ENCODE data around the gene COA1.

GRCh38 chr7:43625453-43625852 is 103.9 kb downstream of the COA1 start:
- no peak for TF ChIP-seq TBP (optimal IDR thresholded peaks at IDR 0.05; ENCODE audit: low read depth, low read length)
- no peak for TF ChIP-seq BRF2 (IDR thresholded peaks at IDR 0.05; ENCODE audit: borderline replicate concordance, insufficient read depth, insufficient read length)
- no peak for TF ChIP-seq ZC3H11A (IDR thresholded peaks at IDR 0.05; ENCODE audit: low read depth, low read length)
- no peak for TF ChIP-seq TAF1 (IDR thresholded peaks at IDR 0.05; ENCODE audit: control insufficient read depth, extremely low read depth, insufficient read depth, low read length, severe bottlenecking)
